Muscle of leg (tissue), 11 donors: ENCODE measurements around the gene CARD11. TPM values are rescaled to one million over a fixed set of nuclear protein-coding genes. Genes with fewer than 3 reads are reported as not detected.

ENCODE experiments used
- DNase-seq: peaks from one replicate; pipeline ENCODE4 v3.0.0; 2013
- H3K27ac ChIP-seq: one replicate; pipeline ENCODE4 v1.5.1; 2013; ENCODE audit warnings: mild to moderate bottlenecking, low read length, control low read depth
- H3K27me3 ChIP-seq: one replicate; pipeline ENCODE4 v1.6.1; 2013; ENCODE audit warnings: low read length; ENCODE audit not compliant: control insufficient read depth, insufficient read depth
- H3K36me3 ChIP-seq: one replicate; pipeline ENCODE4 v1.6.1; 2013; ENCODE audit warnings: low read length; ENCODE audit not compliant: control insufficient read depth, insufficient read depth
- H3K4me1 ChIP-seq: one replicate; pipeline ENCODE4 v1.6.1; 2013; ENCODE audit warnings: low read length; ENCODE audit not compliant: control insufficient read depth, insufficient read depth
- H3K4me3 ChIP-seq: one replicate; pipeline ENCODE4 v1.5.1; 2013; ENCODE audit warnings: low read length, control low read depth
- H3K9me3 ChIP-seq: replicated peaks from 2 replicates; pipeline ENCODE4 v1.6.1; 2013; ENCODE audit warnings: low read depth, low read length; ENCODE audit not compliant: control insufficient read depth
- WGBS: methylation state at CpG from one replicate; pipeline ENCODE4 v1.1.5; 2013; ENCODE audit warnings: missing lambda C conversion rate; ENCODE audit not compliant: insufficient coverage; 5-methylcytosine and 5-hydroxymethylcytosine counted together
- polyA plus RNA-seq, 8 donors: library from polyadenylated mRNA; unstranded; fragments of 120-200 nt; gene quantifications; one replicate each; pipeline versions ENCODE4 v1.2.1 to v1.2.3, GENCODE V29; 2013; ENCODE audit warnings: inconsistent platforms in 1 of 8, low replicate concordance in 1 of 8; ENCODE audit not compliant: insufficient read length in 8 of 8, insufficient read depth in 1 of 8
- total RNA-seq: library from RNA; stranded (reverse); fragments of 120-200 nt; gene quantifications from one replicate; pipeline ENCODE4 v1.2.4, GENCODE V29; 2013

The CARD11 gene
- total and polyA plus RNA-seq, 9 donors, result 0.09 to 0.55 (median 0.33) TPM

GRCh38 chr7:2856388-2857169 is 187.1 kb downstream of the CARD11 start:
- DNase-seq, result no peak
- Histone ChIP-seq H3K27ac (no peak overlapping the region), H3K4me1 (peaks cover 7% of the 10 kb centered on the region), H3K4me3 (no peak overlapping the region), H3K36me3 (no peaks in the 10 kb centered on the region), H3K27me3 (no peaks in the 10 kb centered on the region), H3K9me3 (no peaks in the 10 kb centered on the region)
- 87% methylated on average over 3 of the region's 5 CpGs for WGBS

Other genes starting within 250 kb of the CARD11 start
- 6.6 TPM for gene GNA12, start 199.6 kb downstream of the CARD11 start, total RNA-seq
- 10 to 100 TPM; 24.4 to 40.4 (median 32.1) TPM for gene GNA12, start 199.6 kb downstream of the CARD11 start, polyA plus RNA-seq